T-cell (primary cell): Measurements from ENCODE around the gene EYA2. TPM values are rescaled to one million over a fixed set of nuclear protein-coding genes. Genes with fewer than 3 reads are reported as not detected.

Experiments used
- ATAC-seq, 4 experiments: fragments of 200-7000 bp in 3 of 4; fragments of 150-1000 bp in 1 of 4; cut with Tn5 transposase; replicated peaks in 1 of 4; 1 replicate in 3 of 4; 2 replicates in 1 of 4; pipeline ENCODE4 v1.10.0; 2021; ENCODE audit warnings: moderate library complexity in 3 of 4, mild to moderate bottlenecking in 2 of 4, moderate number of reproducible peaks in 1 of 4
- CTCF ChIA-PET, 2 donors: fragments of 300-600 bp; sonication (Branson Sonifier 250); formaldehyde crosslinking; loops; one replicate each; lab custom pipeline; 2022; ENCODE audit warnings: antibody characterized with exemption in 2 of 2; lab: Charles Lee
- POLR2A ChIA-PET, 2 donors: fragments of 300-600 bp; sonication (Branson Sonifier 250); formaldehyde crosslinking; loops; one replicate each; lab custom pipeline; 2022; ENCODE audit warnings: antibody characterized with exemption in 2 of 2; lab: Charles Lee
- DNase-seq, 35 experiments: peaks; one replicate each; pipeline versions ENCODE4 v3.0.0 to v3.0.0-alpha.2; 2013 to 2023
- H3K27ac ChIP-seq: one replicate; pipeline ENCODE4 v1.5.1; 2013; ENCODE audit warnings: low read length
- H3K27me3 ChIP-seq, 2 experiments: replicated peaks in 1 of 2; 1 replicate in 1 of 2; 2 replicates in 1 of 2; pipeline versions ENCODE4 v1.6.1 to v1.7.0; 2013; ENCODE audit warnings: low read length in 1 of 2, mixed read lengths in 1 of 2; ENCODE audit not compliant: control insufficient read depth in 2 of 2, insufficient read depth in 2 of 2; ENCODE audit errors: extremely low read depth in 1 of 2
- H3K36me3 ChIP-seq, 2 donors: 1 replicate in 1 of 2; 2 replicates in 1 of 2; pipeline versions ENCODE4 v1.6.1 to v1.7.0; 2013; ENCODE audit warnings: low read length in 1 of 2; ENCODE audit not compliant: control insufficient read depth in 2 of 2, insufficient read depth in 1 of 2; ENCODE audit errors: extremely low read depth in 1 of 2
- H3K4me1 ChIP-seq, 2 experiments: 1 replicate in 1 of 2; 2 replicates in 1 of 2; pipeline versions ENCODE4 v1.6.1 to v1.7.0; 2013; ENCODE audit warnings: low read length in 2 of 2, mixed read lengths in 1 of 2; ENCODE audit not compliant: insufficient read depth in 2 of 2, control insufficient read depth in 1 of 2; ENCODE audit errors: extremely low read depth in 1 of 2
- H3K4me3 ChIP-seq, 2 donors: 1 replicate in 1 of 2; 2 replicates in 1 of 2; pipeline versions ENCODE4 v1.5.1 to v1.7.0; 2013; ENCODE audit warnings: mild to moderate bottlenecking in 2 of 2, low read length in 1 of 2, moderate library complexity in 1 of 2; ENCODE audit not compliant: control insufficient read depth in 1 of 2; ENCODE audit errors: extremely low read depth in 1 of 2
- H3K9me3 ChIP-seq: 2 replicates; pipeline ENCODE4 v1.7.0; 2013
- H3K27ac Mint-ChIP-seq, 2 donors: one replicate each; pipeline ENCODE4 v1.8.0; 2020 to 2021; ENCODE audit warnings: mild to moderate bottlenecking in 2 of 2, mixed read lengths in 2 of 2
- H3K27me3 Mint-ChIP-seq, 2 donors: one replicate each; pipeline ENCODE4 v1.8.0; 2021 to 2022; ENCODE audit warnings: mixed read lengths in 2 of 2
- H3K36me3 Mint-ChIP-seq: one replicate; pipeline ENCODE4 v1.8.0; 2021; ENCODE audit warnings: mixed read lengths
- H3K4me1 Mint-ChIP-seq, 3 donors: one replicate each; pipeline ENCODE4 v1.8.0; 2020 to 2022; ENCODE audit warnings: mixed read lengths in 3 of 3, mild to moderate bottlenecking in 1 of 3
- H3K4me3 Mint-ChIP-seq, 3 donors: one replicate each; pipeline ENCODE4 v1.8.0; 2020 to 2022; ENCODE audit warnings: mild to moderate bottlenecking in 3 of 3, mixed read lengths in 3 of 3, moderate library complexity in 3 of 3
- H3K9me3 Mint-ChIP-seq, 3 donors: one replicate each; pipeline ENCODE4 v1.8.0; 2020 to 2022; ENCODE audit warnings: mixed read lengths in 3 of 3
- WGBS: methylation state at CpG from one replicate; pipeline ENCODE4 v1.1.5; 2013; ENCODE audit warnings: missing lambda C conversion rate; ENCODE audit not compliant: insufficient coverage; 5-methylcytosine and 5-hydroxymethylcytosine counted together
- total RNA-seq, 35 experiments: library from RNA in 6 of 35; stranded (reverse) in 6 of 35; fragments of 120-200 nt in 1 of 35; gene quantifications; one replicate each; pipeline versions ENCODE4 v1.2.1 to v1.2.4 and lab custom pipeline; 2013 to 2026

The EYA2 gene
- total RNA-seq, 5 donors from 2014 or later (not counting 1 experiment from before 2014, with no cell fraction given), result not detected

DNA sequence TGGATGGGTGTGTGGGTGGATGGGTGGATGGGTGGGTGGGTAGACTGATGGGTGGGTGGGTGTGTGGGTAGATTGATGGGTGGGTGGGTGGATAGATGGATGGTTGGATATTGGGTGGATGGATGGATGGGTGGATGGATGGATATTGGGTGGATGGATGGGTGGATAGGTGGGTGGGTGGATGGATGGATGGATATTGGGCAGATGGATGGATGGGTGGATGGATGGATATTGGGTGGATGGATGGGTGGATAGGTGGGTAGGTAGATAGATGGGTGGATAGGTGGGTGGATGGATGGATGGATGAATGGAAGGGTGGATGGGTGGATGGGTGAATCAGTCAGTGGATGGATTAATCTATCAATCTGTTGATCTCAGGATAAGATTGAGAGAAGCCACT lies 284.6 kb downstream of the EYA2 start:
- H3K4me3 ChIP-seq, result no peak overlapping the region
- H3K27ac ChIP-seq, result no peak overlapping the region
- H3K27me3 ChIP-seq, result peaks cover 0 to 20% of the 10 kb centered on the region in 2 experiments
- H3K4me1 Mint-ChIP-seq, result no peaks in the 10 kb centered on the region
- DNase-seq (no peak), ATAC-seq (no peak)
- H3K27ac Mint-ChIP-seq, result no peak overlapping the region
- H3K4me1 ChIP-seq, result no peaks in the 10 kb centered on the region
- H3K9me3 Mint-ChIP-seq, result no peaks in the 10 kb centered on the region
- peaks cover 0 to 3% of the 10 kb centered on the region in 2 donors for H3K27me3 Mint-ChIP-seq
- CTCF ChIA-PET, result no interaction called here
- POLR2A ChIA-PET, result no interaction called here
- H3K4me3 Mint-ChIP-seq, result no peak overlapping the region
- H3K36me3 ChIP-seq, result no peaks in the 10 kb centered on the region
- no peaks in the 10 kb centered on the region for H3K9me3 ChIP-seq
- no peaks in the 10 kb centered on the region for H3K36me3 Mint-ChIP-seq

DNA sequence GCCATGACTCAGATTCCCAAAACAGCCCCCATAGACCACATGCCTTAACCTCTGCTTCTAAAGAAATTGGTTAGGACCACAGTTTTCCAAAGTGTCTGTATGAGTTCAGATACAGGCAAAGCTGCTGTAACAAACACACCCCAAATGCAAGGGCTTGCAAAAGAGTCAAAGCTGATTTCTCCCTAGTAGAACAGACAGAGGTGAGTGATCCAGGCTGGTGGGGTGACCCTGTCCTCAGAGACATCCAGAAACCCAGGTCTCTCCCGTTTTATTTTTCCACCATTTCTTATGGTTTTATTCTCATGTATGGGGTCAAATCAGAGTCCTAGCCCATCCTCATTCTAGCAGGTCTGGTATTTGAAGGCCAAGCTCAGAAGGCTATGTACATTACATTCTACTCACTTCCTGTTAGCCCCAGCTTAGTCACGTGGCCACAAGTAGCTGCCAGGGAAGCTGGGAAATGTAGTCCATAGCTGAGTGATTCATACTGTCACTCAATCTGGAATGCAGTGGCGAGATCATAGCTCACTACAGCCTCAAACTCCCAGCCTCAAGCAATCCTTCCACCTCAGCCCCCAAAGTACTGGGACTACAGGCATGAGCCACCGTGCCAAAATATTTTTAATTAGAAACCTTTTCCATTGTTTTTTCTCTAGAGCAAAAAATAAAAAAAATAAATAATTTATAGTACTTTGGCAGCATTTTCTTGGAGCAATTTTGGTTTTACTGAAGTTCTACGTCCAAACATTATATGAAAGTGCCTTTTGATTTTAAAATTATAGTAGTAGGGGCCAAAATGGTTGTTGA lies 286.6 kb downstream of the EYA2 start:
- peaks cover 0 to 2% of the 10 kb centered on the region in 2 donors for H3K27me3 Mint-ChIP-seq
- Histone ChIP-seq H3K4me1 (no peaks in the 10 kb centered on the region), H3K36me3 (no peaks in the 10 kb centered on the region), H3K27ac (no peak overlapping the region), H3K27me3 (peaks cover 0 to 11% of the 10 kb centered on the region in 2 experiments), H3K4me3 (no peak overlapping the region), H3K9me3 (no peaks in the 10 kb centered on the region)
- POLR2A ChIA-PET, result no interaction called here
- no peak overlapping the region for H3K27ac Mint-ChIP-seq
- CTCF ChIA-PET, result no interaction called here
- no peaks in the 10 kb centered on the region for H3K36me3 Mint-ChIP-seq
- WGBS, result 75% methylated on average over 1 of the region's 5 CpGs
- H3K4me3 Mint-ChIP-seq, result no peak overlapping the region
- H3K9me3 Mint-ChIP-seq, result no peaks in the 10 kb centered on the region
- DNase-seq, result no peak
- peak in 1 of 4 experiments; percentile 27 for ATAC-seq
- no peaks in the 10 kb centered on the region for H3K4me1 Mint-ChIP-seq

DNA sequence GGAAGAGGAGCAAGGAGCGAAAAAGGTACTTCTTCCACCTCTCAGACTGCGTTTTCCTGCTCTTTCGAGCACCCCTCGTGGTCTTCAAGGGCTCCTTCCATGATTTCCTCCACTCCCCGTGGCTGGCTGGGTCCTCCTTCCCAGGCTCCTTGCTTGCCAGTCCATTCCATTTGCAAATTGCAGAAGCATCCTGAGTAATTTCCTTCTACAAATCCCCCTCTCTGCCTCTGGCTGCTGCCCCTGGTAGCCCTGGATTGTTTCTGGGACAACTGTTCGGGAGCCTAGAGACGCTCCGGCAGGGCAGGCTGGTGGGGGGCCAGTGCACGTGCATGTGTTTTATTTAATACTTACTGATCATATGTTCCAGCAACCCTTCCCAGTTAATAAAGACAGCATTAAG lies 288.7 kb downstream of the EYA2 start:
- ATAC-seq (no peak), DNase-seq (no peak)
- Mint-ChIP-seq H3K4me3 (no peak overlapping the region), H3K27me3 (peaks cover 2 to 5% of the 10 kb centered on the region in 2 donors), H3K36me3 (no peaks in the 10 kb centered on the region), H3K9me3 (no peaks in the 10 kb centered on the region), H3K4me1 (peaks cover 2 to 10% (median 3%) of the 10 kb centered on the region in 3 donors), H3K27ac (no peak overlapping the region)
- H3K4me3 ChIP-seq, result no peak overlapping the region
- no peak overlapping the region for H3K27ac ChIP-seq
- peaks cover 0 to 28% of the 10 kb centered on the region in 2 experiments for H3K27me3 ChIP-seq
- CTCF ChIA-PET, result no interaction called here
- H3K36me3 ChIP-seq, result no peaks in the 10 kb centered on the region
- H3K4me1 ChIP-seq, result peaks cover 0 to 7% of the 10 kb centered on the region in 2 experiments
- no peaks in the 10 kb centered on the region for H3K9me3 ChIP-seq
- POLR2A ChIA-PET, result no interaction called here
- WGBS, result 61% methylated on average over 5 of the region's 9 CpGs

DNA sequence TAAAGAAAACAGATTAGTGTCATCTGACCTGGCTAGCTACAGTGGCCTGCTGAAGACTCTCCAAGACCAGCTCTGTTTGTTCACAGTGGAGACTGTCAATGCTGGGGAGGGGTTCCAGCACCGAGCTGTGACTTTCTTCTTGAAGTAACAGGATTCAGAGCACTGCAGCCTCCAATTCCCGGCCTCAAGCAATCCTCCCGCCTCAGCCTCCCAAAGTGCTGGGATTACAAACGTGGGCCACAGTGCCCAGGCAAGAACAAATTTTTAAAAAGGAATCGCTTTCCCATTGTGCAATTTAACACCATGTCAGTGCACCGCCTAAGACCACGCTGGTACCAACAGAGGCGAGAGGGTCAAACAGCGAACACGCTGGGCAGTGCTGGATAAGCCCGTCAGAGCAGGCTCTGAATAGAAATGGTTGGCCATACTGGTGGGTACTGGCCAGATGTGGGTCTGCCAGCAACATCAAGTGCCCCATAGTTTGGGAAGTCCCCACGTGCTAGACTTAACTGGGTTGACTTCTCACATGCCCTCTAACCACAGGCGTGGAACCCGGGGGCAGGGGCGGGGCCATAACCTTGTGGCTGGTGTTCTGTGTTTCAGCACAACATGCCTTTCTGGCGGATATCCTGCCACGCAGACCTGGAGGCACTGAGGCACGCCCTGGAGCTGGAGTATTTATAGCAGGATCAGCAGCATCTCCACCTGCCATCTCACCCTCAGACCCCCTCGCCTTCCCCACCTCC lies 293.0 kb downstream of the EYA2 start:
- no peak overlapping the region for H3K4me3 ChIP-seq
- no peaks in the 10 kb centered on the region for H3K9me3 ChIP-seq
- Mint-ChIP-seq H3K4me3 (no peak overlapping the region), H3K27me3 (peaks cover 11 to 15% of the 10 kb centered on the region in 2 donors), H3K9me3 (no peaks in the 10 kb centered on the region), H3K4me1 (peaks cover 6 to 16% (median 7%) of the 10 kb centered on the region in 3 donors), H3K27ac (no peak overlapping the region), H3K36me3 (no peaks in the 10 kb centered on the region)
- H3K4me1 ChIP-seq, result peaks cover 0 to 10% of the 10 kb centered on the region in 2 experiments
- no peaks in the 10 kb centered on the region for H3K36me3 ChIP-seq
- ATAC-seq (peak in 1 of 4 experiments; percentile 40), DNase-seq (peak in 28 of 35 experiments; percentile 2 to 56 (median 22))
- 62% methylated on average over 11 of the region's 19 CpGs for WGBS
- ChIA-PET CTCF (interaction anchor here in 1 of 2 donors (0.6 kb wide), 1 partner anchor 9 kb away, joined by 3 read pairs; no protein-coding TSS in a partner anchor), POLR2A (no interaction called here)
- H3K27ac ChIP-seq, result no peak overlapping the region
- peaks cover 0 to 35% of the 10 kb centered on the region in 2 experiments for H3K27me3 ChIP-seq

DNA sequence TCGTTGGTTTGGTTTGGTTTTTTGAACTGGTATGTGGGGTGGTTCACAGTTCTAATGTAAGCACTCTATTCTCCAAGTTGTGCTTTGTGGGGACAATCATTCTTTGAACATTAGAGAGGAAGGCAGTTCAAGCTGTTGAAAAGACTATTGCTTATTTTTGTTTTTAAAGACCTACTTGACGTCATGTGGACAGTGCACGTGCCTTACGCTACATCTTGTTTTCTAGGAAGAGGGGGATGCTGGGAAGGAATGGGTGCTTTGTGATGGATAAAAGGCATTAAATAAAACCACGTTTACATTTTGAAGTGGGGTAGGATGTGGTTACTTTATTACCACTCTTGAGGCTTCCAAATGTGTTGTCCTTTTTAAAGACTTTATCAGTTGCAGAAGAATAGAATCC lies 293.9 kb downstream of the EYA2 start:
- Histone ChIP-seq H3K27ac (no peak overlapping the region), H3K36me3 (no peaks in the 10 kb centered on the region), H3K9me3 (no peaks in the 10 kb centered on the region), H3K4me1 (peaks cover 0 to 10% of the 10 kb centered on the region in 2 experiments), H3K4me3 (no peak overlapping the region), H3K27me3 (peaks cover 0 to 33% of the 10 kb centered on the region in 2 experiments)
- H3K9me3 Mint-ChIP-seq, result no peaks in the 10 kb centered on the region
- WGBS, result 36% methylated on average over 3 of the region's 5 CpGs
- ChIA-PET CTCF (no interaction called here), POLR2A (no interaction called here)
- H3K4me1 Mint-ChIP-seq, result peaks cover 6 to 16% (median 7%) of the 10 kb centered on the region in 3 donors
- peak in 9 of 35 experiments; percentile 1 to 31 (median 10) for DNase-seq
- H3K27me3 Mint-ChIP-seq, result peaks cover 11 to 17% of the 10 kb centered on the region in 2 donors
- peak overlapping the region in 1 of 3 donors; percentile 53 for H3K4me3 Mint-ChIP-seq
- peak in 1 of 4 experiments; percentile 70 for ATAC-seq
- no peak overlapping the region for H3K27ac Mint-ChIP-seq
- H3K36me3 Mint-ChIP-seq, result no peaks in the 10 kb centered on the region

DNA sequence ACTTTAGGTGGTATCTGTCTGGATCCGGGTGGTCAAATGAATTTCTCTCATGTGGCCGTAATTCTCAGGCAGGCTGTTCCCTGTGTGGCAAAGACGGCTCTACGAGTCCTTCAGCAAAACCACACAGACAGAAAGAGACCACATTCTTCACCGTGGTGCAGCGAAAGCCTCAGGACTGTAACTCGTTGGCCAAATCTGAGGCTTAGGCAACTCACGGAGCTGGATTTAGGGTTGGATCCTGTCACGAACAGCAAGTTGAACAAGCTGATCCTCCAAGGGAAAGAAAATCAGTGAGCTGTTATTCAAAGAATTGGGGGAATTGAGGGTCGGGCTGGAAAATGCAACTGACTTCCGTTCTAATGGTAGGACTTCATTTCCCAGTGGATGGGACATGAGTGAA lies 294.4 kb downstream of the EYA2 start:
- ATAC-seq, result no peak
- Histone ChIP-seq H3K27ac (no peak overlapping the region), H3K36me3 (no peaks in the 10 kb centered on the region), H3K27me3 (peaks cover 0 to 35% of the 10 kb centered on the region in 2 experiments), H3K4me1 (peaks cover 0 to 10% of the 10 kb centered on the region in 2 experiments), H3K4me3 (no peak overlapping the region), H3K9me3 (no peaks in the 10 kb centered on the region)
- ChIA-PET POLR2A (no interaction called here), CTCF (no interaction called here)
- WGBS, result 59% methylated on average over 9 of the region's 11 CpGs
- no peaks in the 10 kb centered on the region for H3K36me3 Mint-ChIP-seq
- H3K9me3 Mint-ChIP-seq, result no peaks in the 10 kb centered on the region
- no peak overlapping the region for H3K4me3 Mint-ChIP-seq
- peaks cover 6 to 16% (median 7%) of the 10 kb centered on the region in 3 donors for H3K4me1 Mint-ChIP-seq
- H3K27ac Mint-ChIP-seq, result no peak overlapping the region
- peaks cover 11 to 17% of the 10 kb centered on the region in 2 donors for H3K27me3 Mint-ChIP-seq
- DNase-seq, result no peak
